DMS 273 (cell line): ENCODE measurements around the gene GPR75.
"Not testable (repeated sequence)": the region's sequence is repeated elsewhere in the genome, so short reads cannot be mapped to it uniquely, and the experiment has no call there.

Source experiments
- DNase-seq: peaks from one replicate; lab custom pipeline; 2025; ENCODE audit not compliant: unreplicated experiment; lab: John Stamatoyannopoulos, UW

The GPR75 gene

DNA sequence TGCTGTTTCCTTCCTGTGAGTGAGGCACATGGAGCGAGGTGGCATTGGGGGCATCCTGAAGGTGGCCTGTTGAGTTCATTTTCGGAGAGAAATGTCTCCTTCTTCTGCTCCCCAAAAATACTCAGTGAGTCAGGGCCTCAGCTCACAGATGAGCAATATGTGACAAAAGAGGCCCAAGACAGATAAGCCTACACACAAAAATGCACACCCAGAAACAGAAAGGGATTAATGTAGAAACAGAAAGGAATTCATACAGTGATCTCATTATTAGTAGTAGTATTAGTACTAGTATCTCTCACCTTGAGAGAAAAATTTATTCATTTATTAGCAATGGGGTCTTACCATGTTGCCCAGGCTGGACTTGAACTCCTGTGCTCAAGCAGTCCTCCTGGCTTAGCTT lies 5.1 kb downstream of the GPR75 start:
- DNase-seq, result no peak

- DNase-seq, result no peak
Observed at GRCh38 chr2:53852532-53852931, 7.2 kb downstream of the GPR75 start.

- not testable (repeated sequence) for DNase-seq
Observed at GRCh38 chr2:53851052-53851757, 8.6 kb downstream of the GPR75 start.

- no peak for DNase-seq
Observed at GRCh38 chr2:53848062-53848461, 11.7 kb downstream of the GPR75 start.

DNA sequence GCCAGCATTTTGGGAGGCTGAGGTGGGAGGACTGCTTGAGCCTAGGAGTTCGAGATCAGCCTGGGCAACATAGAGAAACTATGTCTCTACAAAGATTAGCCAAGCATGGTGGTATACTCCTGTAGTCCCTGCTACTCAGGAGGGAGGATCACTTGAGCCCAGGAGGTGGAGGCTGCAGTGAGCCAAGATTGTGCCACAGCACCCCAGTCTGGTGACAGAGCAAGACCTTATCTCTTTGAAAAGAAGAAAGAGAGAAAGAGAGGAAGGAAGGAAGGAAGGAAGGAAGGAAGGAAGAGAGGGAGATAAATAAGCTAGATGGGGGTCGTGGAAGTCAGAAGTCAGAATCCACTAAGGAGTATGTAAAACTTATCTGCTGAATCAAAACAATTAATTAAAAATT lies 16.2 kb downstream of the GPR75 start:
- peak; percentile 9 for DNase-seq

GRCh38 chr2:53842891-53843290 lies 16.9 kb downstream of the GPR75 start:
- DNase-seq, result no peak

GRCh38 chr2:53841651-53842050 lies 18.1 kb downstream of the GPR75 start:
- not testable (repeated sequence) for DNase-seq

DNA sequence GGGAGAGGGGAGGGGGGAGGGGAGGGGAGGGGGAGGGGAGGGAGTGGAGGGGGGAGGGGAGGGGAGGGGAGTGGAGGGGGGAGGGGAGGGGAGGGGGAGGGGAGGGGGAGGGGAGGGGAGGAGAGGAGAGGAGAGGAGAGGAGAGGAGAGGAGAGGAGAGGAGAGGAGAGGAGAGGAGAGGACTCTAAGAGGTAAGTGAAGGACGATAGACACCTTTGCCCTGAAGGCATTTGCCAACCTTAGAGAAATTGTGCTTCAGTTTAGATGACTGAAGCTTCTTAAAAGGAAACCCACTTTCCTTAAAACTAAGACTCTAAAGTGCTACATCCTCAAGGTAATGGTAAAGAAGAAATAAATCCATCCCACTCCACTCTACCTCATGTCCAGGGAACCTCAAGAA lies 19.2 kb downstream of the GPR75 start:
- no peak for DNase-seq

GRCh38 chr2:53829980-53830290 lies 29.8 kb downstream of the GPR75 start:
- not testable (repeated sequence) for DNase-seq

GRCh38 chr2:53829273-53829979 lies 30.3 kb downstream of the GPR75 start:
- peak; percentile 32 for DNase-seq

GRCh38 chr2:53828331-53828730 lies 31.4 kb downstream of the GPR75 start:
- no peak for DNase-seq

DNA sequence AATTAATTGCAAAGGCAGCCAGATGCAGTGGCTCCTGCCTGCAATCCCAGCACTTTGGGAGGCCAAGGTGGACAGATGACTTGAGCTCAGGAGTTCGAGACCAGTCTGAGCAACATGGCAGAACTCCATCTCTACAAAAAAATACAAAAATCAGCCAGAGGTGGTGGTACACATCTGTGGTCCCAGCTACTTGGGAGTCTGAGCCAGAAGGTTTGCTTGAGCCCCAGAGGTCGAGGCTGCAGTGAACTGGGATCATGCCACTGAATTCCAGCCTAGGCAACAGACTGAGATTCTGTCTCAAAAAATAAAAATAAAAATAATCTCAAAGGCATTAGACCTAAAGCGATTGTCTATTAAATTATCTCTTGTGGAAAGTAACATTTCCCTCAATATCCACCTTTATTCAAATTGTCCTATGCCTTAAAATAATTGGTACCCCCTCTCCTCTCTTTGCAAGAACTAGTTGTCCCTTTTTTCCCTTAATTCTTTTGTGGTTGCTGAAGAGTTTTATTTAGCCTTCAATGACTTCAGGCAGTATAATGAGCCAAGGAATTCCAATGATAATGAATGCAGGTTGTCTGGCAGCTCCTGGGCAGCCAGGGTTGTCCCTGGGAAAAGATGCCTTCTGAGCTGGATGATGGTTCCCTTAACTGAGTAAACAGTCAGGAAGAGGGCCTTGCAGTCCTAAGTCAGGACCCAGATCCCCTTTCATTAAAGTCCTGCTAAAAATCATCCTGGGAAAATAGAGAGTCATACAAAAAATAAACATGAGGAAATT lies 32.2 kb downstream of the GPR75 start:
- peak; percentile 11 for DNase-seq

- DNase-seq, result no peak
Observed at GRCh38 chr2:53826587-53827397, 33.0 kb downstream of the GPR75 start.

DNA sequence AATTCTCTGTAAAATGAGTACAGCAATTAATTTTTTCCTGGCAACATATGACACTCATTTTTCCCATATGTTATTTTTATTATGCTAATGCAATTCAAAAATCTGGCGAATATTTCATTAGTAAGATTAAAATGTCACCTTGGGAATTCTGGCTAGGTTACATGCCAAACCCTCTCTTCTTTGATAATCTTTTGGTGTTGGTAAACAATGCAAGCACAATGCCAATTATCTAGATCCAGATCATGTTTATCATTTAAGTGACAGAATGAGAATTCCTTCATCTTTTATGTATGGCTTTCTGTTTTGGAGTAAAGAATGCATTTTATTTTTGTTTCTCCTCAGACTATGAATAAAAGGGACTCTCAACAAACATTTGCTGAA lies 33.7 kb downstream of the GPR75 start:
- DNase-seq, result no peak

DNA sequence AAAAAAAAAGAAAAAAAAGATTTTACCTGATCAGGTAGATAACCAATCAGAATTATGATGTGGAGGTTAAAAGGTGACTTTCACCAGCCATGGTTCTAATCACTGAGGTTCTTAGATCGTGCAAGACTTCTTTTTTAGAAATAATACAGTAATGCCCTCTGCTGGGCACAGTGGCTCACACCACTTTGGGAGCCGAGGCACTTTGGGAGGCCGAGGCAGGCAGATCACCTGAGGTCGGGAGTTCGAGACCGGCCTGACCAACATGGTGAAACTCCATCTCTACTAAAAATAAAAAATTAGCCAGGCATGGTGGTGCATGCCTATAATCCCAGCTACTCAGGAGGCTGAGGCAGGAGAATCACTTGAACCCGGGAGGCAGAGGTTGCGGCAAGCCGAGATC lies 36.1 kb downstream of the GPR75 start:
- peak; percentile 56 for DNase-seq

- DNase-seq, result no peak
Observed at GRCh38 chr2:53821810-53822209, 38.0 kb downstream of the GPR75 start.

DNA sequence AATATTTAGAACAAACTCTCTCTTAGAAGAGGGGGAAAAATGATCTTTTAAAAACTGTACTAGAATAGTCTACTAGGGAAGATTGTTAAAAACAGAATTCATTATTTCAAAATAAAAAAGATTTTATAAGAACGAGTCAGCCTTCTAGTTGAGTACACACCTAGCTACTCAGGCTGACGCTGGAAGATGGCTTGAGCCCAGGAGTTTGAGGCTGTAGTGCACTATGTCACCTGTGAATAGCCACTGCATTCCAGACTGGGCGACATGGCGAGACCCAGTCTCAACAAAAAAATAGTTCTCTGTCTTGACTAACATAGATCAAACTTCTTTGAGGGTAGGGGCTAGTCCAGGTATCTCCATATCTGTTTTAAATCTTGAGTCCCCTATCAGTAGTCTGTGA lies 39.1 kb downstream of the GPR75 start:
- no peak for DNase-seq

DNA sequence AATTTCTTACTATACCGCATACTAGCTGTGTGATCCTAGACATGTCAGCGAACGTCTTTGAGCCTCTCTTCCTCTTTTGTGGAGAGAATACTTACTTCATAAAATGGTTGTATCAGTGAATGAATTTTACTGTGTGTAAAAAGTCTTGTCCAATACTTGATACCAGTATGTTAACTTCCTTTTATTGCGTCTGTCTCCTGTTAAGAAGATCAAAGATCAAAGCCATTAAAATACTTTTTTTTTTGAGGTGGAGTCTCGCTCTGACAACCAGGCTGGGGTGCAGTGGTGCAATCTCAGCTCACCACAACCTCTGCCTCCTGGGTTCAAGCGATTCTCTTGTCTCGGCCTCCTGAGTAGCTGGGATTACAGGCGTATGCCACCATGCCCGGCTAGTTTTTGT lies 39.7 kb downstream of the GPR75 start:
- no peak for DNase-seq

GRCh38 chr2:53819634-53820033 lies 40.1 kb downstream of the GPR75 start:
- DNase-seq, result no peak

- no peak for DNase-seq
Observed at GRCh38 chr2:53818854-53819435, 40.8 kb downstream of the GPR75 start.

DNA sequence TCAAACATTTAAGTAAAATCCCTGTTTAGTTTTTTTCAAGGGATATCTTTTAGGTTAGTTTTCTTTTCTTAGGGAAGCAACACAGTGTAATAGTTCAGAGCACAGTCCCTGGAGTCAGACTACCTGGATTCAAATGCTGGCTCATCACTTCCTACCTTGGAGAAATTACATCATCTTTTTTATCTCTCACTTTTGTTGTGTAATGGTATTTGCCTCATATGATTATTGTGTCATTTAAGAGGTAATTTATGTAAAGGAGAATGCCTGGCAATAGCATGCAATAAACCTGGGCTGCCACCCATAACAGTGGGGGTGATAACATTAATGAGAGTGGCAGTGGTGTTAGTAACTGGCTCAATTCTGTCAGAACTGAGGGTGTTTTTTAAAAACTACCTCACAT lies 46.6 kb downstream of the GPR75 start:
- no peak for DNase-seq
